HG03378 (cell line): Measurements from ENCODE around the gene COMMD1.
A peak's percentile ranks its signal among the peaks of the same experiment; 100 is the strongest.
"Not testable (repeated sequence)": the region's sequence is repeated elsewhere in the genome, so short reads cannot be mapped to it uniquely, and the experiment has no call there.

Source experiments
- ATAC-seq: cut with Tn5 transposase; IDR thresholded peaks from one replicate; pipeline ENCODE4 v1.9.1; 2021; ENCODE audit warnings: mild to moderate bottlenecking, moderate library complexity; ENCODE audit not compliant: unreplicated experiment

The COMMD1 gene

DNA sequence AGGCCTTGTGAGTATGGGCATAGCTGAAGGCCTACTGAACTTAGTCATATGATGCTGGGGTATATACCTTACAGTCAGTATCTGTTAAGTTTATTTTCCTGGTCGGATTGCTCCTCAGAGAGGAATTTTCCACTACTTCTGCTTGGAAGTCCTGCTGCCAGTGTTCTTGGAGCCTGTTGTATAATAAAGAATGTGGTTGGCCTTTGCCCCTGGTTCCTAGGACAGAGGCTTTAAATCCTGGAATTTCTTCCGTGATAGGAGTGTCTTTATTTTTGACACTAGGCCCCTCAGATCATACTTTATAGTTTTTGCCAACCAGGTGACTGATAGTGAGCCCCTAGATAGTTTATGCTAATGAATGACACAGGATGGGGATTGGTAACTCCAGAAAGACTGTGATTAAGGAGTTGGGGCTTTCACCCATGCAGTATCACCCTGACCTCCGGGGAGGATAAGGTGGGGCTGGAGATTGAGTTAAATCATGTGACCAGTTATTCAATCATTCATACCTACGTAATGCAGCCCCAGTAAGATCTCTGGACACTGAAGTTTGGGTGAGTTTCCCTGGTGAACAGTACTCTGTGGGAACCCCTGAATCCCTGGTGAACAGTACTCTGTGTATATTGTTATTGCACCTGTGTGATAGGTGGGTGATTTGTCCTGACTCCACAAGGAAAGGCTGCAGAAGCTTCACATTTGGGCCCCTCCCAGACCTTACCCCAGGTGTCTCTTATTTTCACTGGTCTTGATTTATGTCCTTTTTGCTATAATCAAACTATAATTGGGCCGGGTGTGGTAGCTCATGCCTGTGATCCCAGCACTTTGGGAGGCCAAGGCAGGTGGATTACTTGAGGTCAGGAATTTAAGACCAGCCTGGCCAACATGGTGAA lies 56.9 kb downstream of the COMMD1 start:
- ATAC-seq, result no peak

DNA sequence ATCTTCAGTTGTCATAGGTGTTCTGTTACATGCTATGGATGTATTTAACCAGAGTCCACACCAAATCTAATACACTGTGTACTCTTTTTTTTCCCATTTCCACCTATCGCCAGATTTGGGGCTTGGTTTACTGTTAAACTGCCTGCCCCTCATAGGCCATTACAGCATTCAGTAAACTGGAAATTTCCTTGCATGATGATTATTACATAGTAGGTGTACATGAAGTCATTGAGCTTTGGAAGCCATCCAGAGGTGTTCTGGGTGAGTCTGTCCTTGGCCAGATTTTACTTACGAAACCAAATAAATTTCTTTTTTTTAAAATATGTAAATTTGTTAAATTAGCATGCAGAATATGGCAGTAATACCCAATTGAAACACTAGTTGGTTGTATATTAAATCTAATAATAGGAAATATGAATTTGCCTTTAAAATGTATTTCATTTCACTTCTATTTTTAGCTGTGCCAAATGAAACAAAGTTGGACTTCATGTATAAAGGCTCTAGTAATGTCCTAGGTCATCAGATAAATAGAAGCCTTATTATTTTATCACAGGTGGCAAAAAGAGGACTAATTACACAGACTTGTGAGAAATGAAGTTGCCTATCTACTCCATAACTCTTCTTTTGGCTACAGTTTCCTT lies 60.7 kb downstream of the COMMD1 start:
- no peak for ATAC-seq

DNA sequence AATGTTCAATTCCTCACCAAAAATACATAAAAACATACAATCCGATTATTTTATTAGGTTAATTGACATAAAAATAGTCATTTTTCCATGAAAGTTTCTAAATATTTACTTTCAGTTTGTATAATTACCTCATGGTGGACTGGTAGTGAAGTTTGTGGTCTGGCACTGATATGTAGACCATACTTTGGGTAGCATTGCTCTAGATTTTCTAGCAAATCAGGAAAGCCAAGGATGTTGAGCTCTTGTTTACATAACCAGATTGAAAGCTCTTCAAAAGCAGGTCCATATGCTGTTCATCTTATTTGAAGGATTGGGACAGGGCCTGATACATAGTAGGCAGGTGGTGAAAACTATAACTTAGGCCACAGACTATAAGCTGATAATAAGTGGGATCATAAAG lies 61.8 kb downstream of the COMMD1 start:
- no peak for ATAC-seq

DNA sequence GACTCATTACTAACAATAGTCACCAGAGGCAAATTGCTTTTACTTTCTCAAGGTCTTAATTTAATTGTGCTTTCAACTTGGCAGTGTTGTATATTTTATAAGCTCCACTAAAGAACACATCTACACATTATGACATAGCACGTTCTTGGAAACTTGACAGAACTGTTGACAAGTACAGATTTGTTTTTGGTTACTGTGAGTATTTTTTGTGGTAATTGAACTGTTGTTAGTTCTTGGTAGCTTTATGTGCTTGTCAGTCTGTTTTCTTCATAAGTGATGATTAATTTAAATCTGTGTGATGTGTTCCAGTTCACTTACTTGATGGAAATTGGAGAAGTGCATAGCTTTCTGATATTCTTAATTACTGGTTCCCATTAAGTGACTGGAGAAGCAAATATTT lies 63.9 kb downstream of the COMMD1 start:
- no peak for ATAC-seq

DNA sequence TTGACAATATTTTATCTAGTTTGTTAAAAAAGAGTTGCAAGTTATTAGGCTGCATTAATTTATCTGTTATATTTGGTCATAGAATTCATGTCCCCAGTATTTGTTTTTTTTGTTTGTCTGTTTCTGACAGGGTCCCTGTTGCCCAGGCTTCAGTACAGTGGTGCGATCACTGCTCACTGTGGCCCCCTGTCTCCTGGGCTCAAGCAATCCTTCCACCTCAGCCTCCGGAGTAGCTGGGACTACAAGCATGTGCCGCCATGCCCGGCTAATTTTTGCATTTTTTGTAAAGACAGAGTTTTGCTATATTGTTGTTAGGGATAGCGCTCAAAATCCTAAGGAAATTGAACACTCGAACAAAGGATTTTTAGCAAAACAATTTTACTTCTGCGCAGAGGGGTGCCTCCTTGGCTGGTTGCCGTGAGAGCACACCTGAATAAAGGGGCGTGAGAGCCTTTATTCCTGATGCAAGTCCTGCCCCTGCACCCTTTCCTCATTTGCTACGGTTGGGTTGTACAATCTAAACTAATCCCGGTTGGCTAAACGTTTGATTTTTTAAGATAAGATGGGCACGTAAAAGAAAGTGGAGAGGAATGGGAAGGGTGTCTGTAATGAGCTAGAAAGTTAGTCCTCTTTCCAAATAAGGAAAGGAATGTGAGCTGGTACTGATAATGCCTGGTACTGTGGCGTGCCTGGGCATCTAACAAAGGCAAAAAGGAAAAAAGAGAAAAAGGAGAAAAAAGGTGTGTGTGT lies 65.5 kb downstream of the COMMD1 start:
- no peak for ATAC-seq

DNA sequence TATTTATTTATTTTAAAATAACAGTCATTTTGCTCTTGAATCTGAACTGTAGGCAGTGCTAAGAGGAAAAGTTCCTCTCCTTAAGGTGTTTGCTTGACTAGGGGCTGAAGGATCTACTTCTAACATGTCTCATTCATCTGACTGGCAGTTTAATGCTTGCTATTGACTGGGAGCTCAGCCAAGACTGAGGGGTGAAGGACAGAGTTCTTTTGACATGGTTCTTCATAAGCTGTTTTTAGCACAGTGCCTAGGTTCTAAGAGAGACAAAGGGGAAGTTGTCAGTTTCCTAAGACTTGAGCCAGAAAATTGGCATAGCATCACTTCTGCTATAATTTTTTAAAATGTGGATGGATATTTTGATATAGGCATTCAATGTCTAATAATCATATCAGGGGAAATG lies 73.0 kb downstream of the COMMD1 start:
- peak; percentile 76 for ATAC-seq

DNA sequence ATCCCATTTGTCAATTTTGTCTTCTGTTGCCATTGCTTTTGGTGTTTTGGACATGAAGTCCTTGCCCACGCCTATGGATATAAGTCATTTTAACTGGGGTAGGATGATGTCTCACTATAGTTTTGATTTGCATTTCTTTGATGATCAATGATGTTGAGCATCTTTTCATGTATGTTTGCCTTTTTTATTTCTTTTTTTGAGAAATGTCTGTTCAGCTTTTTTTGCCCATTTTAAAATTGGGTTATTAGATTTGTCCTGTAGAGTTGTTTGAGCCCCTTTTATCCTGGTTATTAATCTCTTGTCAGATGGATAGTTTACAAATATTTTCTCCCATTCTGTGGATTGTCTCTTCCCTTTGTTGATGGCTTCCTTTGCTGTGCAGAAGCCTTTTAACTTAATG lies 75.3 kb downstream of the COMMD1 start:
- ATAC-seq, result no peak

DNA sequence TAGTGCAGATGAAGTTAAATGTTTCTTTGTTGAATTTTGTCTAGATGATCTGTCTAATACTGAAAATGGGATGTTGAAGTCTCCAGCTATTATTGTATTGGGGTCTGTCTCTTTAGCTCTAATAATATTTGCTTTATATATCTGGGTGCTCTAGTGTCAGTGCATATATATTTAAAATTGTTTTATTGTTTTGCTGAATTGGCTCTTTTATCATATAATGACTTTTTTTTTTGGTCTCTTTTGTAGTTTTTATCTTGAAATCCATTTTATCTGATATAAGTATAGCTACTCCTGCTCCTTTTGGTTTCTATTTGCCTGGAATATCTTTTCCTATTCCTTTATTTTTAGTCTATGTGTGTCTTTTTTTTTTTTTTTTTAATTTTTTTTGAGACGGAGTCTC lies 79.2 kb downstream of the COMMD1 start:
- no peak for ATAC-seq

DNA sequence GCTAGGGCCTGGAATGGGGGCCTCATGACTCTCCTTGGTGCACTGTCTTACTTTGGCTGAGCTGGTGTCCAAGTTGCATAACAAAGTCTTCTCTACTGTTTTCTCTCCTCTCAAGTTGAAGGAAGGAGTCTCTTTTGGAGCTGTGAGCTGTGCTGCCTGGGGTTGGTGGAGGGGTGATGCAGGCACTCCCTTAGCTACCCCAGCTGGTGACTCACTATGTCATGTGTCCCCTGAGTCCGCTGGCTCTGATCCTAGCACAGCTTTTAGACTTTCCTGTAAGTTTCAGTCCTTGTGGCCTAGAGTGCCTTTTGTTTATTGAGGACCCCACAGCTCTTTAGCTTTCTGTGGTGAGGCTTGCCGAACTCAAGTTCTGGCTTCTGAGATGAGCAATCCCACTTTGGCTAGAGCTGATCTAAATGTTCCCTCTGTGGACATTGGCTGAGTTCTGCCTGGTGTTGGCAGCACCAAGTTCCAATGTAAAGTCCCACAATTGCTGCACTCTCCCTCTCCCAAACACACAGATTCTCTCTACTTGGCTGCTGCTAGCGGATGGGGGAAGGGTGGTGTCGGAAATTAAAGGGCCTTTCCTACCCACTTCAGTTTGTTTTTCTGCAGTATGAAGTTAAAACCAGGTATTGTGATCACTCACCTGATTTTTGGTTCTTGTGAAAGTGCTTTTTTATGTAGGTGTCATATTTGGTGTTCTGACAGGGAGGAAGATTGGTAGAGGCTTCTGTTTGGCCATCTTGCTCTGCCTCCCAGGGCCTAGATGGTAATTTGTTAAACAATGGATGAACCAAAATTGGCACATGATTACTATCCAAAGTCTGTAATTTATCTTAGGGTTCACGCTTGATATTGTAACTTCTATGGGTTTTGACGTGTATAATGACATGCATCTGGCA lies 83.2 kb downstream of the COMMD1 start:
- ATAC-seq, result no peak

DNA sequence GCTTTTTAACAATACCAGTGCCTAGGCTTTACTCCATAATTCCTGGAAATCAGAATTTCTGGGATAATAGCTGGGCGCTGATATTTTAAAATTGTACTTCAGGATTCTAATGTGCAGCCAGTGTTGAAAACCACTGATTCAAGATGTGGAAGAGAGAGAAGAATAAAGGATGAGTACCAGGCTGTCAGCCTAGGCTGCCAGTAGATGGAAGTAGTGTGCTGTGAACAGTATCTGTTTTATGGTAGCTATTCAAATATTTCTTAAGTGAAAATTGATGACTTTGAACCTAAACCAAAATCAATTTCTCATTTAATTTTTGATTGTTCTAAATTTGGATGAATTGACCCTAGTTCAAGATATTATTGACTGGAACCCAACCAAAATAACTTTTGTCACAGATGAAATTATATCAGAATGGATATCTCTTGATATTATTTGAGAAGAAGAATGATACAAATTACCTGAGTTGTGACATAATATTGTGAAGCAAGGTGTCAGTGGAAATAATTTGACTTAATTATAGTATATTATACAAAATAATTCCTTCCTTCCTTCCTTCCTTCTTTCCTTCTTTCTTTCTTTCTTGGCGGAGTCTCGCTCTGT lies 88.0 kb downstream of the COMMD1 start:
- no peak for ATAC-seq

DNA sequence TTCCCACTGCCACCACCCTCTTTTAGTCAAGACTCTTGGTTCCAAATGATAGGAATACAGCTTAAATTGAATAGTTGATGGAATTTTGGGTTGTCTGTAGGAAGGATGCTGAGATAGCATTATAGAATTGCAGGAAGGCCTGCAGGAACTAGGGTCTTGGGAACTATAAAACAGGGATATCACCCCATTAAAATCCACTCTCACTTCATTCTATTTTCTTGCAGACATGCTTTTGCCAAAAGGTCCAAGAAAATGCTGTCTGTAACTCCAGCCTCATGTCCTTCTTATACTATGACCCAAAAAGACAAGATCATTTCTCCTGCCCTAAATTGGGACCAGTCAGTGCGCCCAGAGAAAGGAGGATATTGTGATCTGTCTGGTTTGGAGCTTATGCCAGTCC lies 89.1 kb downstream of the COMMD1 start:
- no peak for ATAC-seq

DNA sequence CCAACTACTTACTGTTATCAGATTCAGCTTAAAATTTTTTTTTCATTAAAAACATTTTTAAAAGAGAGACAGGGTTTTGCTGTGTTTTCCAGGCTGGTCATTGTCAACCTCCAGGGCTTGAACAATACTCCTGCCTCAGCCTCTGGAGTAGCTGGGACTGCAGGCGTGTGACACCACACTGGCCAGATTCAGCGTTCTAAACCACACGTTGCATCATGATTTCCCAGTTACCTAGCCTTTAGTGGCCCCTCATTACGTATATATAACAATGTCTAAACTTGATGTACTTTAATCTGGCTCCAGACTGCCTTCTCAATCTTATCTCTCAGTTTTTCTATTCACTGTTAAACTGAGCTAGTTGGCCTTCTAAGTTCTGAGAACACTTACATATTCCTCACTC lies 89.6 kb downstream of the COMMD1 start:
- ATAC-seq, result no peak

DNA sequence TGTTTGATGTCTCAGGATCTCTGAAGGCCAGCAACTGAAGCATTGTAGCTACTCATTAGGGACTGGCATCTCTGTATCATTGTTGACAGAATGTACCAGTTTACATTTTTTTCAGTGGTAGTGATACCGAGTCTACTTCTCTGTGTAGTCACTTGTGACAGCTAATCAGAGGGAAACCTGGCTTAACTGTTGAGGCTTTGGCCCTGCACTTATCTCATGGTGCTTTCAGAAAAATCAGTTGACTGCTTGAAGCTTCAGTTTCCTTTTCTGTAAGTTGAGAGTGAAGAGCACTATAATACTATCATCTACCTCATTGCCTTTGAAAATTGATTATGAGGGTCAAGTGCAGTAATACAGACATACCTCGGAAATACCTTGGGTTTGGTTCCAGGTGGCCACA lies 90.0 kb downstream of the COMMD1 start:
- ATAC-seq, result peak; percentile 64

DNA sequence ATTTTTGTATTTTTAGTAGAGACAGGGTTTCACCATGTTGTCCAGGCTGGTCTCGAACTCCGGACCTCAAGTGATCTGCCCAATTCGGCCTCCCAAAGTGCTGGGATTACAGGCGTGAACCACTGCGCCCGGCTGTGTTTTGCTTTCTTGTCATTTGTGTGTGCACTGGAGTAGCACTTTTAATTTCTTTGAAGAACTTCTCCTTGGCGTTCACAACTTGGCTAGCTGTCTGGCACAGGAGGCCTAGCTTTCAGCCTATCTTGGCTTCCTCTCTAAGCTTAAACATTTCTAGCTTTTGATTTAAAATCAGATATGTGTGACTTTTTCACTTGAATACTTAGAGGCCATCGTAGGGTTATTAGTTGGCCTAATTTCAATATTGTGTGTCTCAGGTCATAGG lies 93.0 kb downstream of the COMMD1 start:
- no peak for ATAC-seq

DNA sequence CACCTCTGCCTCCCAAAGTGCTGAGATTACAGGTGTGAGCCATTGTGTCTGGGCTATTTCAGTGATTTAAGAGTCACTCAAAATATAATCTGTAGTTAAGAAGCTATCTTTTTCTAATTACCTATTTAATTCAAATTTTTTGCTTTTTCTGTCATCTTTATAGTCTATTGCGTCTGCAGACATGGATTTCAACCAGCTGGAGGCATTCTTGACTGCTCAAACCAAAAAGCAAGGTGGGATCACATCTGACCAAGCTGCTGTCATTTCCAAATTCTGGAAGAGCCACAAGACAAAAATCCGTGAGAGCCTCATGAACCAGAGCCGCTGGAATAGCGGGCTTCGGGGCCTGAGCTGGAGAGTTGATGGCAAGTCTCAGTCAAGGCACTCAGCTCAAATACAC lies 95.1 kb downstream of the COMMD1 start:
- ATAC-seq, result no peak

DNA sequence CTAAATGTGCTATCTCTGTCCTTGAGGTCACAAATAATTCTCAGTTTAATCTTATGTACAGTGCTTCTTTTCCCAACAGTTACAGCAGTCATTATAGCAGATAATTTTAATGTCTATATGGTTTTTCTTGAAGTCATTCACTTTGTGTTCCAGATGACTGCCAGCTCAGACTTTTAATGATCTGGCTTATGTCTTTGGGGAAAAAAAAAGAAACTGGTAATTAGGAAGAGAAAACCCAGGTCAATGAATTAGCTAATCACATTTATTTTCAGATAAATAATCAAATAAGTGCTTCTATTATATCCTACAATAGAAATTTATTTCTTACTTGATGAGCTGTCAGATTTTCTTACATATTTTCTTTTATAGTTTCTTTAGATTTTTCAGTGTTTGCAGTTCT lies 96.0 kb downstream of the COMMD1 start:
- ATAC-seq, result no peak

DNA sequence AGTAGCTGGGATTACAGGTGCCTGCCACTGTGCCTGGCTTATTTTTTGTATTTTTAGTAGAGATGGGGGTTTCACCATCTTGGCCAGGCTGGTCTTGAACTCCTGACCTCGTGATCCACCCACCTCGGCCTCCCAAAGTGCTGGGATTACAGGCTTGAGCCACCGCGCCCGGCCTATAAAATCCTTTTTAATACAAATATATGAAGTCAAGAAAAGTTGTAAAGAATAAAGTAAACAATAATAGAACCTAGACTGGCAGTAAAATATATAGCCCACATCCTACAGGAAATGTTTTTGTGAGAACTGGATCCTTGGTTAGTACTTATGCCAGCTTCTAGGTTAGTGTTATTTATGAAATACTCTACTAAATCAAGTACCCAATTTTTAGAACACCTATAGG lies 99.0 kb downstream of the COMMD1 start:
- ATAC-seq, result not testable (repeated sequence)

DNA sequence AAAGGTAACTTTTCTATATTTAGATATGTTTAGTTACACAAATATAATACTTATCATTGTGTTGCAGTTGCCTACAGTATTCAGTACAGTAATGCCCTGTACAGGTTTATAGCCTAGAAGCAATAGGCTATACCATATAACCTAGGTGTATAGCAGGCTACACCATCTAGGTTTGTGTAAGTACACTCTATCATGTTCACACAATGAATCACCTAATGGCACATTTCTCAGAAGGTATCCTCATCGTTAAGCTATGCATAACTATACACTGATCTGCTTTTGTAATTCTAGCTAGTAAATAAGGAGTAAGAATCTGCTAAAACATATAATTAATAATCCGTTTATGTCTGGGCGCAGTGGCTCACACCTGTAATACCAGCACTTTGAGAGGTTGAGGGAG lies 102.1 kb downstream of the COMMD1 start:
- no peak for ATAC-seq

DNA sequence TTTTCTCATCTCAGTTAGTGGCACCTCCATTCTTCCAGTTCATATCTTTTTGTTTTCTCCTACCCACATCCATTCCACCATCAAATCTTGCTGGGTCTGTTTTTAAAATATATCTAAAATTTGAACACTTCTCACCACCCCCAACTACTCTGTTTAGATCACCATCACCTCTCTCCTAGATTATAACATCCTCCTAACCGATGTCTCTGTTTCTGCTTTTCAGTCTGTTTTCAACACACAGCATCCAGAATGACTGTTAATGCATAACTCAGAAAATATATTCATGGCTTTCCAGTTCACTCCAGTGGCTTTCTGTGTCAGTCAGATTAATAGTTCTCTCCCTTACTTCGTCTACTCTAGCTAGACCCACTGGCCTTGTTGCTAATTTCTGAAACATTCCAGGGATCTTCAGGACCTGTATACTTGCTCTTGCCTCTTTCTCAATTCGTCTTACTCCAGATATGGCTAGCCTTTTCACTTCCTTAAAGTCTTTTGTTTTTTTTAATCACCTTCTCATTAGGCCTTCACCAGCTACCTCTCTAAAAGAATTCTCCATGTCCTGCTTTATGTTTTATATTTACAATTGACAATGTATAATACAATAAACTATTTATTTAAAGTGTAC lies 105.3 kb downstream of the COMMD1 start:
- no peak for ATAC-seq

DNA sequence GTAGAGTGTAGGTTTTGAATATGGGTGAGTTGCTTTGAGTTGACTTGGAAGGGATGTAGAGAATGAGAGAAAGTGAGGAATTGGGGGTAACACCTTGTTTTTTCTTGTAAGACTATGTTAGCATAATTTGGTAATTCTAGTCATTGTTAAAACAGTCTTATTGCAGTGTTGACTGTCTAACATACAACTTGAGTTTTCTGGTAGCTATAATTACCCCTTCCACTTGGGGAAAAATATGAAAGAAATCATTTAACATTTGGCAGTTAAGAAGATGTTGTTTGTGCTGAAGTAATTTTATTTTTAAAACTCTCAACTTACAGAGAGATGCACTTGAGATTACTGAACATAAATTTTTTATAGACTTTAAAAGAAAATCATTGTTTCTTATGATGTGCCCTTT lies 108.2 kb downstream of the COMMD1 start:
- no peak for ATAC-seq
